GM21529 (cell line): Measurements from ENCODE around the gene KRTAP13-4.

ENCODE experiments used
- ATAC-seq: cut with Tn5 transposase; IDR thresholded peaks from one replicate; pipeline ENCODE4 v1.9.1; 2021; ENCODE audit not compliant: unreplicated experiment

KRTAP13-4 gene

GRCh38 chr21:30430170-30430655 is at the start of gene KRTAP13-4:
Gene KRTAP13-4 (plus strand): TSS chr21:30430220. CDS start chr21:30430276, 56 bp downstream.
- no peak for ATAC-seq

- no peak for ATAC-seq
These were observed 47.8 kb upstream of the KRTAP13-4 start for GRCh38 chr21:30382201-30382600.

- no peak for ATAC-seq
These were observed 38.5 kb upstream of the KRTAP13-4 start for GRCh38 chr21:30391492-30392025.

- no peak for ATAC-seq
These were observed 34.3 kb upstream of the KRTAP13-4 start, which contains the start of gene KRTAP13-1 for GRCh38 chr21:30395731-30396130. Gene KRTAP13-1 (plus strand): TSS chr21:30396031. CDS start chr21:30396087, 56 bp downstream.

GRCh38 chr21:30408782-30409494 is 21.1 kb upstream of the KRTAP13-4 start:
- no peak for ATAC-seq

GRCh38 chr21:30415993-30416392 is 14.0 kb upstream of the KRTAP13-4 start:
- ATAC-seq = no peak

GRCh38 chr21:30425826-30426225 is 4.2 kb upstream of the KRTAP13-4 start, which contains the start of gene KRTAP13-3:
Gene KRTAP13-3 (minus strand): TSS chr21:30425926. CDS start chr21:30425912, 14 bp downstream.
- ATAC-seq = no peak

GRCh38 chr21:30426731-30427130 is 3.3 kb upstream of the KRTAP13-4 start:
- ATAC-seq = no peak

- no peak for ATAC-seq
These were observed 4.1 kb downstream of the KRTAP13-4 start for GRCh38 chr21:30434033-30434631.

- no peak for ATAC-seq
These were observed 7.1 kb downstream of the KRTAP13-4 start for GRCh38 chr21:30437010-30437565.

GRCh38 chr21:30439975-30440374 is 10.0 kb downstream of the KRTAP13-4 start, which contains the start of gene KRTAP15-1:
Gene KRTAP15-1 (plus strand): TSS chr21:30440275. CDS start chr21:30440328, 53 bp downstream.
- ATAC-seq = no peak

GRCh38 chr21:30443226-30443625 is 13.2 kb downstream of the KRTAP13-4 start:
- ATAC-seq = no peak

GRCh38 chr21:30444204-30444603 is 14.2 kb downstream of the KRTAP13-4 start:
- no peak for ATAC-seq

GRCh38 chr21:30447056-30447455 is 17.0 kb downstream of the KRTAP13-4 start:
- ATAC-seq = no peak

GRCh38 chr21:30448514-30448913 is 18.5 kb downstream of the KRTAP13-4 start:
- ATAC-seq = no peak

GRCh38 chr21:30463713-30464112 is 33.7 kb downstream of the KRTAP13-4 start:
- ATAC-seq = no peak

GRCh38 chr21:30468900-30469714 is 39.1 kb downstream of the KRTAP13-4 start:
- ATAC-seq = no peak

- ATAC-seq = no peak
These were observed 48.0 kb downstream of the KRTAP13-4 start for GRCh38 chr21:30478004-30478403.

- ATAC-seq = no peak
These were observed 49.2 kb downstream of the KRTAP13-4 start for GRCh38 chr21:30479259-30479658.

GRCh38 chr21:30480145-30480544 is 50.1 kb downstream of the KRTAP13-4 start, which contains the start of gene KRTAP19-1:
Gene KRTAP19-1 (minus strand): TSS chr21:30480367. CDS start chr21:30480317, 50 bp downstream.
- no peak for ATAC-seq
